Metanephros (tissue), 2 donors: Measurements from ENCODE around the gene DAPK1. TPM values are rescaled to one million over a fixed set of nuclear protein-coding genes. Genes with fewer than 3 reads are reported as not detected.

Source experiments
- small RNA-seq: library from RNA; depleted of rRNA; stranded (forward); fragments of <200 nt; gene quantifications from one replicate; pipeline ENCODE3, GENCODE V24; 2014; ENCODE audit warnings: low replicate concordance
- total RNA-seq: library from RNA; depleted of rRNA; stranded (reverse); fragments of >200 nt; gene quantifications from one replicate; pipeline ENCODE4 v1.2.3, GENCODE V29; 2014

The DAPK1 gene
- total RNA-seq = 80.8 TPM

DNA sequence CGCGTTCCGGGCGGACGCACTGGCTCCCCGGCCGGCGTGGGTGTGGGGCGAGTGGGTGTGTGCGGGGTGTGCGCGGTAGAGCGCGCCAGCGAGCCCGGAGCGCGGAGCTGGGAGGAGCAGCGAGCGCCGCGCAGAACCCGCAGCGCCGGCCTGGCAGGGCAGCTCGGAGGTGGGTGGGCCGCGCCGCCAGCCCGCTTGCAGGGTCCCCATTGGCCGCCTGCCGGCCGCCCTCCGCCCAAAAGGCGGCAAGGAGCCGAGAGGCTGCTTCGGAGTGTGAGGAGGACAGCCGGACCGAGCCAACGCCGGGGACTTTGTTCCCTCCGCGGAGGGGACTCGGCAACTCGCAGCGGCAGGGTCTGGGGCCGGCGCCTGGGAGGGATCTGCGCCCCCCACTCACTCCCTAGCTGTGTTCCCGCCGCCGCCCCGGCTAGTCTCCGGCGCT, at the start of gene DAPK1:
DAPK1 (plus strand) TSS at position 264 of the 442 bp plus-strand sequence. CDS start 1,211 bp downstream, outside the sequence.

DNA sequence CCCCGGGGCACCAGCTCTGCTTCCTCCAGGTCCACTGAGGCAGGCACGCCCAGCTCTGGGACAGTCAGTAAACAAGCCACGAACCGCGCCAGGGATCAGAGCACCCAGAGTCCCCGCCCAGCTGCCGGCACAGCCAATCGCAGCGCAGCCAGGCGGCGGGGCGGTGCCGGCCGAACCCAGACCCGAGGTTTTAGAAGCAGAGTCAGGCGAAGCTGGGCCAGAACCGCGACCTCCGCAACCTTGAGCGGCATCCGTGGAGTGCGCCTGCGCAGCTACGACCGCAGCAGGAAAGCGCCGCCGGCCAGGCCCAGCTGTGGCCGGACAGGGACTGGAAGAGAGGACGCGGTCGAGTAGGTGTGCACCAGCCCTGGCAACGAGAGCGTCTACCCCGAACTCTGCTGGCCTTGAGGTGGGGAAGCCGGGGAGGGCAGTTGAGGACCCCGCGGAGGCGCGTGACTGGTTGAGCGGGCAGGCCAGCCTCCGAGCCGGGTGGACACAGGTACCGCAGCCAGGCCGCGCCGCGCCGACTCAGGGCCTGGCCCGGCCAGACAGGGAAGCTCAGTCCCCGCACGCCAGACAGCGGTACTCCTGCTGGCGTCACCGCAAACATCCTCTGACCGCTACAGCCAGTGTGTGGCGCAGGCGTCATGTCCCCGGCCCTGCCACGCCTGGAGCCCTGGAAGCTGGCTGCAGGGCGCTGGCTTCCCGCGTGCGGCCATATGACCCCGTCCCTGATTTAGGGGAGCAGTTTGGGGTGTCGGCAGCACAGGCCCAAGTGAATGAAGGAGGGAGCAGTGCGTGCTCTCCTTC, 228.4 kb downstream of the DAPK1 start, which contains the start of gene CTSL:
CTSL (plus strand) TSS at position 220 of the 810 bp plus-strand sequence. CDS start 1,485 bp downstream, outside the sequence.

Small RNA genes within 50 kb of the gene (small RNA-seq; reads per million reads assigned to genes)
- 0.07 reads per million for gene AL161787.1

Other genes with a start within 250 kb of the DAPK1 start
- gene CTSL, start 228.3 kb downstream of the DAPK1 start, total RNA-seq = 72.1 TPM